ENCODE measurements around the gene IGLL1.
"Not testable (repeated sequence)": the region's sequence is repeated elsewhere in the genome, so short reads cannot be mapped to it uniquely, and the experiment has no call there.

Gene IGLL1

DNA sequence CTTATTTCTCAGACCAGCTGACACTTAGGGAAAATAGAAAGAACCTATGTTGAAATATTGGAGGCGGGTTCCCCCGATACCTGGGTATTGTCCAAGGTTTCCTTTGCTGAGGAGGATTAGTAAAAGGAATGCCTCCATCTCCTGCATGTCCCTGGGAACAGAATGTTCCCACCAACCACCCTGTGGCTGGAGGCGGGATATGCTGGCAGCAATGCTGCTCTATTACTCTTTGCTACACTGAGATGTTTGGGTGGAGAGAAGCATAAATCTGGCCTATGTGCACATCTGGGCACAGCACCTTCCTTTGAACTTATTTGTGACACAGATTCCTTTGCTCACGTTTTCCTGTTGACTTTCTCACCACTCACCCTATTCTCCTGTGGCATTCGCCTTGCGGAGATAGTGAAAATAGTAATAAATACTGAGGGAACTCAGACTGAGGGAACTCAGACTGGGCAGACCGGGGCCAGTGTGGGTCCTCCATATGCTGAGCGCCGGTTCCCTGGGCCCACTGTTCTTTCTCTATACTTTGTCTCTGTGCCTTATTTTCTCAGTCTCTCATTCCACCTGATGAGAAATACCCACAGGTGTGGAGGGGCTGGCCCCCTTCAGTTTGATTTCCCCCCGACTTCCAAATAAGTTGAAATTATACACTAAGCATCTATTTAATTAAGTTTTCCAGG is 32.1 kb downstream of the IGLL1 start:
- Mint-ChIP-seq H3K4me1 (peaks cover 17% of the 10 kb centered on the region), H3K27ac (no peak overlapping the region), H3K27me3 (ENCODE audit: low read depth) (peaks cover 3% of the 10 kb centered on the region), H3K36me3 (ENCODE audit: low read depth) (peaks cover 10% of the 10 kb centered on the region), H3K4me3 (no peak overlapping the region), H3K9me3 (peaks cover 22% of the 10 kb centered on the region)
- TF ChIP-seq CTCF (IDR thresholded peaks at IDR 0.05; ENCODE audit: unreplicated experiment in 3 of 3): no peak

- H3K36me3 Mint-ChIP-seq (ENCODE audit: low read depth); H3K27ac Mint-ChIP-seq; H3K27me3 Mint-ChIP-seq (ENCODE audit: low read depth); H3K4me3 Mint-ChIP-seq: not testable (repeated sequence)
- Mint-ChIP-seq H3K4me1 (peaks cover 23% of the 10 kb centered on the region), H3K9me3 (peaks cover 22% of the 10 kb centered on the region)
These were observed 32.7 kb downstream of the IGLL1 start for GRCh38 chr22:23547382-23547781.

- H3K36me3 Mint-ChIP-seq (ENCODE audit: low read depth): peaks cover 10% of the 10 kb centered on the region
- peaks cover 41% of the 10 kb centered on the region for H3K4me1 Mint-ChIP-seq
- peak overlapping the region in 2 of 3 experiments; percentile 59 to 65 for H3K27ac Mint-ChIP-seq
- peaks cover 6% of the 10 kb centered on the region for H3K27me3 Mint-ChIP-seq (ENCODE audit: low read depth)
- H3K4me3 Mint-ChIP-seq: no peak overlapping the region
- H3K9me3 Mint-ChIP-seq: peaks cover 22% of the 10 kb centered on the region
- TF ChIP-seq CTCF (IDR thresholded peaks at IDR 0.05; ENCODE audit: unreplicated experiment in 3 of 3): no peak
These were observed 35.2 kb downstream of the IGLL1 start for GRCh38 chr22:23544852-23545251.

DNA sequence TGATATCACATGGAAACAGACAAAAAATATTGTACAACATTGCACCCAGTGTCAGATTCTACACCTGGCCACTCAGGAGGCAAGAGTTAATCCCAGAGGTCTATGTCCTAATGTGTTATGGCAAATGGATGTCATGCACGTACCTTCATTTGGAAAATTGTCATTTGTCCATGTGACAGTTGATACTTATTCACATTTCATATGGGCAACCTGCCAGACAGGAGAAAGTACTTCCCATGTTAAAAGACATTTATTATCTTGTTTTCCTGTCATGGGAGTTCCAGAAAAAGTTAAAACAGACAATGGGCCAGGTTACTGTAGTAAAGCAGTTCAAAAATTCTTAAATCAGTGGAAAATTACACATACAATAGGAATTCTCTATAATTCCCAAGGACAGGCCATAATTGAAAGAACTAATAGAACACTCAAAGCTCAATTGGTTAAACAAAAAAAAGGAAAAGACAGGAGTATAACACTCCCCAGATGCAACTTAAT is 36.5 kb downstream of the IGLL1 start:
- Mint-ChIP-seq H3K27ac (peak overlapping the region; percentile 55 to 93 (median 86)), H3K9me3 (peaks cover 22% of the 10 kb centered on the region), H3K4me1 (peaks cover 54% of the 10 kb centered on the region)
- not testable (repeated sequence) for H3K36me3 Mint-ChIP-seq (ENCODE audit: low read depth); H3K4me3 Mint-ChIP-seq; H3K27me3 Mint-ChIP-seq (ENCODE audit: low read depth)

- Mint-ChIP-seq H3K36me3 (ENCODE audit: low read depth) (peaks cover 5% of the 10 kb centered on the region), H3K27ac (peak overlapping the region; percentile 36 to 93 (median 86)), H3K9me3 (peaks cover 17% of the 10 kb centered on the region), H3K27me3 (ENCODE audit: low read depth) (peaks cover 6% of the 10 kb centered on the region), H3K4me1 (peaks cover 60% of the 10 kb centered on the region), H3K4me3 (no peak overlapping the region)
- TF ChIP-seq CTCF (IDR thresholded peaks at IDR 0.05; ENCODE audit: unreplicated experiment in 3 of 3): no peak
These were observed 37.2 kb downstream of the IGLL1 start for GRCh38 chr22:23542933-23543332.

- not testable (repeated sequence) for H3K27me3 Mint-ChIP-seq (ENCODE audit: low read depth); H3K4me3 Mint-ChIP-seq; H3K36me3 Mint-ChIP-seq (ENCODE audit: low read depth)
- Mint-ChIP-seq H3K9me3 (peaks cover 13% of the 10 kb centered on the region), H3K27ac (peak overlapping the region; percentile 82 to 93 (median 86)), H3K4me1 (peaks cover 66% of the 10 kb centered on the region)
These were observed 37.7 kb downstream of the IGLL1 start for GRCh38 chr22:23542391-23542790.

- H3K9me3 Mint-ChIP-seq: peaks cover 11% of the 10 kb centered on the region
- not testable (repeated sequence) for H3K27me3 Mint-ChIP-seq (ENCODE audit: low read depth); H3K36me3 Mint-ChIP-seq (ENCODE audit: low read depth); H3K4me3 Mint-ChIP-seq
- H3K27ac Mint-ChIP-seq: peak overlapping the region; percentile 82 to 93 (median 86)
- peaks cover 71% of the 10 kb centered on the region for H3K4me1 Mint-ChIP-seq
- peak; percentile 68 to 79 (median 72) for TF ChIP-seq CTCF (IDR thresholded peaks at IDR 0.05; ENCODE audit: unreplicated experiment in 3 of 3)
These were observed 38.2 kb downstream of the IGLL1 start for GRCh38 chr22:23541849-23542281.

DNA sequence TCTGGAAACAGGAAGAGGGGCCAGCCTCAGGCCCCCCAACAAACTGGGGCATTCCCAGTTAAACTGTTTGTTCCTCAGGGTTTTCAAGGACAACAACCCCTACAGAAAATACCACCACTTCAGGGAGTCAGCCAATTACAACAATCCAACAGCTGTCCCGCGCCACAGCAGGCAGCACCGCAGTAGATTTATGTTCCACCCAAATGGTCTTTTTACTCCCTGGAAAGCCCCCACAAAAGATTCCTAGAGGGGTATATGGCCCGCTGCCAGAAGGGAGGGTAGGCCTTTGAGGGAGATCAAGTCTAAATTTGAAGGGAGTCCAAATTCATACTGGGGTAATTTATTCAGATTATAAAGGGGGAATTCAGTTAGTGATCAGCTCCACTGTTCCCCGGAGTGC is 39.3 kb downstream of the IGLL1 start:
- not testable (repeated sequence) for H3K9me3 Mint-ChIP-seq; H3K27me3 Mint-ChIP-seq (ENCODE audit: low read depth); H3K36me3 Mint-ChIP-seq (ENCODE audit: low read depth)
- Mint-ChIP-seq H3K4me3 (peak overlapping the region in 2 of 3 experiments; percentile 6 to 40), H3K4me1 (peaks cover 81% of the 10 kb centered on the region), H3K27ac (peak overlapping the region; percentile 82 to 93 (median 86))

GRCh38 chr22:23539839-23540198 is 40.3 kb downstream of the IGLL1 start:
- Mint-ChIP-seq H3K4me3 (peak overlapping the region in 2 of 3 experiments; percentile 0 to 12), H3K4me1 (peaks cover 87% of the 10 kb centered on the region), H3K27ac (peak overlapping the region; percentile 99 to 100 (median 99))
- not testable (repeated sequence) for H3K36me3 Mint-ChIP-seq (ENCODE audit: low read depth); H3K9me3 Mint-ChIP-seq; H3K27me3 Mint-ChIP-seq (ENCODE audit: low read depth)
